ENCODE measurements around the gene MASP1.

MASP1 gene

GRCh38 chr3:187276397-187277128 is 15.0 kb downstream of the MASP1 start:
- Histone ChIP-seq H3F3A (ENCODE audit: low read depth) (no peaks in the 10 kb centered on the region), H3K9ac (ENCODE audit: low read depth, low read length, poor library complexity, severe bottlenecking) (no peak overlapping the region), H3K9me2 (replicated peaks; ENCODE audit: low read depth, low read length) (no peaks in the 10 kb centered on the region), H3K36me3 (ENCODE audit: insufficient read depth, low read length) (no peaks in the 10 kb centered on the region), H3K4me3 (ENCODE audit: low read length, poor library complexity, severe bottlenecking) (no peak overlapping the region), H4K20me1 (ENCODE audit: insufficient read depth, low read length, poor library complexity, severe bottlenecking) (no peaks in the 10 kb centered on the region), H3K79me2 (ENCODE audit: insufficient read depth, low read length) (no peaks in the 10 kb centered on the region), H2AFZ (ENCODE audit: low read length) (no peak overlapping the region), H3K4me1 (ENCODE audit: insufficient read depth, low read length, poor library complexity, severe bottlenecking) (no peaks in the 10 kb centered on the region), H3K27me3 (ENCODE audit: insufficient read depth, low read length, poor library complexity, severe bottlenecking) (no peaks in the 10 kb centered on the region), H3K4me2 (ENCODE audit: low read depth, low read length, poor library complexity, severe bottlenecking) (no peak overlapping the region), H3K9me3 (ENCODE audit: insufficient read depth, low read depth, low read length) (no peaks in the 10 kb centered on the region)
- no peak for TF ChIP-seq EZH2phosphoT487 (IDR thresholded peaks at IDR 0.05; ENCODE audit: borderline replicate concordance)
- TF ChIP-seq, protein P1, sequence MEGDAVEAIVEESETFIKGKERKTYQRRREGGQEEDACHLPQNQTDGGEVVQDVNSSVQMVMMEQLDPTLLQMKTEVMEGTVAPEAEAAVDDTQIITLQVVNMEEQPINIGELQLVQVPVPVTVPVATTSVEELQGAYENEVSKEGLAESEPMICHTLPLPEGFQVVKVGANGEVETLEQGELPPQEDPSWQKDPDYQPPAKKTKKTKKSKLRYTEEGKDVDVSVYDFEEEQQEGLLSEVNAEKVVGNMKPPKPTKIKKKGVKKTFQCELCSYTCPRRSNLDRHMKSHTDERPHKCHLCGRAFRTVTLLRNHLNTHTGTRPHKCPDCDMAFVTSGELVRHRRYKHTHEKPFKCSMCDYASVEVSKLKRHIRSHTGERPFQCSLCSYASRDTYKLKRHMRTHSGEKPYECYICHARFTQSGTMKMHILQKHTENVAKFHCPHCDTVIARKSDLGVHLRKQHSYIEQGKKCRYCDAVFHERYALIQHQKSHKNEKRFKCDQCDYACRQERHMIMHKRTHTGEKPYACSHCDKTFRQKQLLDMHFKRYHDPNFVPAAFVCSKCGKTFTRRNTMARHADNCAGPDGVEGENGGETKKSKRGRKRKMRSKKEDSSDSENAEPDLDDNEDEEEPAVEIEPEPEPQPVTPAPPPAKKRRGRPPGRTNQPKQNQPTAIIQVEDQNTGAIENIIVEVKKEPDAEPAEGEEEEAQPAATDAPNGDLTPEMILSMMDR (conservative IDR thresholded peaks at IDR 0.05; ENCODE audit: low read length), result no peak

DNA sequence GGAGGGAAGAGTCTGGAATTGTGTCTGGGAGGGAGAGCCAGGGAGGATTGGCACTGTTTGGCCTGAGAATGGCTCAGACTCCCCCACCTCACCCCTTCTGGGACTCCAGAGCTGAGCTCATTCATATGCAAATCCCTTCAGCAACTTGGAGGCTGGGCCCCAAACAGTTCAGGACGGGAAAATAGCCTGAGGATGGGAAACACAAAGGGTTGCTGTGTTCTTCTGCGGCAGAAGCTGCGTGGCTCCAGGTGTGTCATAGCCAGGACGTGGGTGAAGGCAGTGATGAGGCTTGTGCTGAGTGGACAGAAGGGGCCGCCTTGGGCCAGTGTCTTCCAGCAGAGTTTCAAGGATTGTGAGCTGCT is 16.6 kb downstream of the MASP1 start:
- H3K79me2 ChIP-seq (ENCODE audit: insufficient read depth, low read length), result no peaks in the 10 kb centered on the region
- no peak for TF ChIP-seq EZH2phosphoT487 (IDR thresholded peaks at IDR 0.05; ENCODE audit: borderline replicate concordance)
- TF ChIP-seq, protein P1 (conservative IDR thresholded peaks at IDR 0.05; ENCODE audit: low read length), result no peak
- no peaks in the 10 kb centered on the region for H3K36me3 ChIP-seq (ENCODE audit: insufficient read depth, low read length)
- H3K9me2 ChIP-seq (replicated peaks; ENCODE audit: low read depth, low read length), result no peaks in the 10 kb centered on the region
- no peaks in the 10 kb centered on the region for H3K4me1 ChIP-seq (ENCODE audit: insufficient read depth, low read length, poor library complexity, severe bottlenecking)
- no peak overlapping the region for H3K4me2 ChIP-seq (ENCODE audit: low read depth, low read length, poor library complexity, severe bottlenecking)
- H3K4me3 ChIP-seq (ENCODE audit: low read length, poor library complexity, severe bottlenecking), result no peak overlapping the region
- H3K27me3 ChIP-seq (ENCODE audit: insufficient read depth, low read length, poor library complexity, severe bottlenecking), result no peaks in the 10 kb centered on the region
- H3F3A ChIP-seq (ENCODE audit: low read depth), result no peaks in the 10 kb centered on the region
- H4K20me1 ChIP-seq (ENCODE audit: insufficient read depth, low read length, poor library complexity, severe bottlenecking), result no peaks in the 10 kb centered on the region
- H2AFZ ChIP-seq (ENCODE audit: low read length), result no peak overlapping the region
- H3K9me3 ChIP-seq (ENCODE audit: insufficient read depth, low read depth, low read length), result no peaks in the 10 kb centered on the region
- H3K9ac ChIP-seq (ENCODE audit: low read depth, low read length, poor library complexity, severe bottlenecking), result no peak overlapping the region

GRCh38 chr3:187274315-187274976 is 17.1 kb downstream of the MASP1 start:
- no peak overlapping the region for H3K4me3 ChIP-seq (ENCODE audit: low read length, poor library complexity, severe bottlenecking)
- no peaks in the 10 kb centered on the region for H4K20me1 ChIP-seq (ENCODE audit: insufficient read depth, low read length, poor library complexity, severe bottlenecking)
- peaks cover 2% of the 10 kb centered on the region for H3K27me3 ChIP-seq (ENCODE audit: insufficient read depth, low read length, poor library complexity, severe bottlenecking)
- H3K4me2 ChIP-seq (ENCODE audit: low read depth, low read length, poor library complexity, severe bottlenecking), result no peak overlapping the region
- no peak for TF ChIP-seq EZH2phosphoT487 (IDR thresholded peaks at IDR 0.05; ENCODE audit: borderline replicate concordance)
- TF ChIP-seq, protein P1 (conservative IDR thresholded peaks at IDR 0.05; ENCODE audit: low read length), result no peak
- no peaks in the 10 kb centered on the region for H3K79me2 ChIP-seq (ENCODE audit: insufficient read depth, low read length)
- no peak overlapping the region for H3K9ac ChIP-seq (ENCODE audit: low read depth, low read length, poor library complexity, severe bottlenecking)
- H3K9me2 ChIP-seq (replicated peaks; ENCODE audit: low read depth, low read length), result no peaks in the 10 kb centered on the region
- H3K9me3 ChIP-seq (ENCODE audit: insufficient read depth, low read depth, low read length), result peaks cover 2% of the 10 kb centered on the region; the same call in 1 of the 2 replicates
- H3K36me3 ChIP-seq (ENCODE audit: insufficient read depth, low read length), result no peaks in the 10 kb centered on the region
- H3F3A ChIP-seq (ENCODE audit: low read depth), result no peaks in the 10 kb centered on the region
- H3K4me1 ChIP-seq (ENCODE audit: insufficient read depth, low read length, poor library complexity, severe bottlenecking), result no peaks in the 10 kb centered on the region
- H2AFZ ChIP-seq (ENCODE audit: low read length), result no peak overlapping the region

Measured in Loucy (cell line).